K562 (cell line): ENCODE data around the gene CTBS. TPM values are rescaled to one million over a fixed set of nuclear protein-coding genes. Genes with fewer than 3 reads are reported as not detected.

Source experiments
- CEBPB ChIP-seq: fragments of 450-650 bp; IDR thresholded peaks from 2 replicates; pipeline ENCODE4 v1.6.1; 2016; ENCODE audit warnings: missing genetic modification characterization, missing compliant biosample characterization
- CREB1 ChIP-seq, 2 experiments: sonication (generic) in 1 of 2; formaldehyde crosslinking in 1 of 2; IDR thresholded peaks; 2 replicates each; pipeline versions ENCODE4 v1.6.1 to v1.8.0; 2012 to 2022; ENCODE audit warnings: inconsistent platforms in 1 of 2, mild to moderate bottlenecking in 1 of 2, missing genetic modification reagents in 1 of 2, moderate library complexity in 1 of 2
- CREM ChIP-seq: IDR thresholded peaks from 2 replicates; pipeline ENCODE4 v1.6.1; 2014; ENCODE audit warnings: antibody characterized with exemption, low read depth
- ERF ChIP-seq: fragments of 450-650 bp; formaldehyde crosslinking; IDR thresholded peaks from 2 replicates; pipeline ENCODE4 v1.4.0; 2020; ENCODE audit warnings: mild to moderate bottlenecking, mixed read lengths
- LCOR ChIP-seq: sonication (generic); formaldehyde crosslinking; IDR thresholded peaks from 2 replicates; pipeline ENCODE4 v1.8.0; 2022; ENCODE audit warnings: mild to moderate bottlenecking, missing genetic modification reagents
- MEF2A ChIP-seq: IDR thresholded peaks from 2 replicates; pipeline ENCODE4 v1.6.1; 2011; ENCODE audit warnings: low read depth, mild to moderate bottlenecking, low read length, moderate library complexity; ENCODE audit not compliant: control insufficient read depth
- NRF1 ChIP-seq, 2 experiments: fragments of 450-650 bp; IDR thresholded peaks in 1 of 2; conservative IDR thresholded peaks in 1 of 2; 2 replicates each; pipeline ENCODE4 v1.6.1; 2014; ENCODE audit warnings: mild to moderate bottlenecking in 2 of 2
- RBBP5 ChIP-seq: fragments of 200-600 bp; sonication (generic); IDR thresholded peaks from 2 replicates; pipeline ENCODE4 v1.6.1; 2012; ENCODE audit warnings: borderline replicate concordance, mild to moderate bottlenecking, low read length, control low read depth, inconsistent platforms; ENCODE audit not compliant: insufficient read depth, poor library complexity, severe bottlenecking
- TGIF2 ChIP-seq: sonication (generic); formaldehyde crosslinking; IDR thresholded peaks from 2 replicates; pipeline ENCODE4 v1.8.1; 2022; ENCODE audit warnings: mild to moderate bottlenecking, missing genetic modification reagents, moderate library complexity
- YY1 ChIP-seq, 3 experiments: IDR thresholded peaks; 2 replicates each; pipeline ENCODE4 v1.6.1; 2011; ENCODE audit warnings: low read length in 2 of 3, mild to moderate bottlenecking in 2 of 3, moderate library complexity in 2 of 3, borderline replicate concordance in 1 of 3, control low read depth in 1 of 3, low read depth in 1 of 3; ENCODE audit not compliant: insufficient read depth in 3 of 3, insufficient replicate concordance in 2 of 3, control insufficient read depth in 1 of 3, insufficient read length in 1 of 3; ENCODE audit errors: extremely low read depth in 1 of 3
- polyA plus RNA-seq, 8 experiments: library from polyadenylated mRNA; depleted of rRNA in 4 of 8; stranded (reverse) in 5 of 8; unstranded in 3 of 8; fragments of >200 nt; fragmentation: Nextera tagmentation in 2 of 8; fragmentation: Illumina TruSeq in 1 of 8; extraction: Ambion mirVana in 2 of 8; extraction: Trizol in 1 of 8; gene quantifications; 2 replicates each; pipeline versions ENCODE4 v1.2.1 to v1.2.3, GENCODE V29; 2011 to 2014; ENCODE audit warnings: inconsistent platforms in 1 of 8, missing spikeins in 1 of 8
- total RNA-seq, 7 experiments: library from RNA; depleted of rRNA in 6 of 7; stranded (reverse); fragments of >200 nt in 6 of 7; fragmentation: Illumina TruSeq in 2 of 7; extraction: Trizol in 2 of 7; gene quantifications; 2 replicates each; pipeline versions ENCODE4 v1.2.1 to v1.2.3, GENCODE V29; 2011 to 2021; ENCODE audit warnings: low replicate concordance in 1 of 7
- TF ChIP-seq, protein P1 (sequence below): fragments of 250-450 bp; sonication (Bioruptor Pico); IDR thresholded peaks from 2 replicates; pipeline ENCODE4 v1.9.0; 2021; ENCODE audit warnings: mild to moderate bottlenecking, inconsistent platforms
- TF ChIP-seq, protein P2 (sequence below): sonication (generic); formaldehyde crosslinking; IDR thresholded peaks from 2 replicates; pipeline ENCODE4 v1.8.1; 2023; ENCODE audit warnings: missing genetic modification reagents, mild to moderate bottlenecking, borderline replicate concordance
- TF ChIP-seq, protein P3 (sequence below), 2 experiments: IDR thresholded peaks; 2 replicates each; pipeline ENCODE4 v1.6.1; 2012; ENCODE audit warnings: improper control_type of control experiment in 2 of 2, low read depth in 2 of 2, low read length in 2 of 2, borderline replicate concordance in 1 of 2

Gene CTBS
- total and polyA plus RNA-seq, 9 of the 15 experiments (the other 6 are each of a cell fraction or from before 2014, with no cell fraction given) = 3.0 to 19.8 (median 9.9) TPM

DNA sequence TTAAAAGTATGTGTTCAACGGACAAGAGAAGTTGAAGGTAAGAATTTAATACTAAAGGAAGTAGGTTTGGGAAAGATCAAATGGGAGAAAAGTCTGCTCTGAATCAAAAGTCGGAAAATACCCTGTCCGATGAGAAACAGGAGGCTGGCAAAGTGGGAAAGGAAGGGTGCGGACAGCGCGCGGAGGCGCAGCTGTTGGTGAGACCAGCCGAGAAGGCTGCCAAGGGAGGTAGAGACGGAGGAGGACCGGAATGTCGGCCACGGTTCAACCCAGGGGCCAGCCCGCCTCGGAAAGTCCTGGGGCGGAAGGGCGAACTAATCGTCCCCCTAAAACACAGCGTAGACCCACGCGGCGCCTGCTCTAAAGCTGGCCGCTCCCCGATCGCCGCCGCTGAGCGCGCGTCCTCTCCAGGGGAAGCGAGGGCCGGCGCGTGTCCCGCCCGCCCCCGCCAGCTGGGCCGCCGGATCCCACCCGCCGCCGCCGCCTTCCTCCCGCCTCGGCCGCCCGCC is 68.7 kb downstream of the CTBS start (continued):
- TF ChIP-seq, protein P1, sequence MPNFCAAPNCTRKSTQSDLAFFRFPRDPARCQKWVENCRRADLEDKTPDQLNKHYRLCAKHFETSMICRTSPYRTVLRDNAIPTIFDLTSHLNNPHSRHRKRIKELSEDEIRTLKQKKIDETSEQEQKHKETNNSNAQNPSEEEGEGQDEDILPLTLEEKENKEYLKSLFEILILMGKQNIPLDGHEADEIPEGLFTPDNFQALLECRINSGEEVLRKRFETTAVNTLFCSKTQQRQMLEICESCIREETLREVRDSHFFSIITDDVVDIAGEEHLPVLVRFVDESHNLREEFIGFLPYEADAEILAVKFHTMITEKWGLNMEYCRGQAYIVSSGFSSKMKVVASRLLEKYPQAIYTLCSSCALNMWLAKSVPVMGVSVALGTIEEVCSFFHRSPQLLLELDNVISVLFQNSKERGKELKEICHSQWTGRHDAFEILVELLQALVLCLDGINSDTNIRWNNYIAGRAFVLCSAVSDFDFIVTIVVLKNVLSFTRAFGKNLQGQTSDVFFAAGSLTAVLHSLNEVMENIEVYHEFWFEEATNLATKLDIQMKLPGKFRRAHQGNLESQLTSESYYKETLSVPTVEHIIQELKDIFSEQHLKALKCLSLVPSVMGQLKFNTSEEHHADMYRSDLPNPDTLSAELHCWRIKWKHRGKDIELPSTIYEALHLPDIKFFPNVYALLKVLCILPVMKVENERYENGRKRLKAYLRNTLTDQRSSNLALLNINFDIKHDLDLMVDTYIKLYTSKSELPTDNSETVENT (CRISPR knock-in tag) = 0 out of 2 replicates have a peak, but pooled peaks have one; percentile 35
- TF ChIP-seq TGIF2 (CRISPR knock-in tag) (no peak; the same call in 1 of the 2 replicates), CREB1 (IDR thresholded peaks at IDR 0.05) (no peak), CREB1 (CRISPR knock-in tag; IDR thresholded peaks at IDR 0.05) (peak; percentile 51; the same call in 1 of the 2 replicates), CREM (0 out of 2 replicates have a peak, but pooled peaks have one; percentile 2), LCOR (0 out of 2 replicates have a peak, but pooled peaks have one; percentile 36), YY1 (IDR thresholded peaks at IDR 0.05; ENCODE audit: borderline replicate concordance in 1 of 3, control insufficient read depth in 1 of 3, extremely low read depth in 1 of 3, insufficient read depth in 3 of 3, insufficient read length in 1 of 3, insufficient replicate concordance in 2 of 3, low read depth in 1 of 3, low read length in 2 of 3) (peak in 1 of 3 experiments; percentile 27), ERF (peak; percentile 72; the same call in 1 of the 2 replicates), MEF2A (no peak), RBBP5 (peak; percentile 78), CEBPB (tag) (peak; percentile 84), NRF1 (conservative IDR thresholded peaks at IDR 0.05 in 1 of 2, IDR thresholded peaks at IDR 0.05 in 1 of 2) (no peak)
- TF ChIP-seq, protein P2, sequence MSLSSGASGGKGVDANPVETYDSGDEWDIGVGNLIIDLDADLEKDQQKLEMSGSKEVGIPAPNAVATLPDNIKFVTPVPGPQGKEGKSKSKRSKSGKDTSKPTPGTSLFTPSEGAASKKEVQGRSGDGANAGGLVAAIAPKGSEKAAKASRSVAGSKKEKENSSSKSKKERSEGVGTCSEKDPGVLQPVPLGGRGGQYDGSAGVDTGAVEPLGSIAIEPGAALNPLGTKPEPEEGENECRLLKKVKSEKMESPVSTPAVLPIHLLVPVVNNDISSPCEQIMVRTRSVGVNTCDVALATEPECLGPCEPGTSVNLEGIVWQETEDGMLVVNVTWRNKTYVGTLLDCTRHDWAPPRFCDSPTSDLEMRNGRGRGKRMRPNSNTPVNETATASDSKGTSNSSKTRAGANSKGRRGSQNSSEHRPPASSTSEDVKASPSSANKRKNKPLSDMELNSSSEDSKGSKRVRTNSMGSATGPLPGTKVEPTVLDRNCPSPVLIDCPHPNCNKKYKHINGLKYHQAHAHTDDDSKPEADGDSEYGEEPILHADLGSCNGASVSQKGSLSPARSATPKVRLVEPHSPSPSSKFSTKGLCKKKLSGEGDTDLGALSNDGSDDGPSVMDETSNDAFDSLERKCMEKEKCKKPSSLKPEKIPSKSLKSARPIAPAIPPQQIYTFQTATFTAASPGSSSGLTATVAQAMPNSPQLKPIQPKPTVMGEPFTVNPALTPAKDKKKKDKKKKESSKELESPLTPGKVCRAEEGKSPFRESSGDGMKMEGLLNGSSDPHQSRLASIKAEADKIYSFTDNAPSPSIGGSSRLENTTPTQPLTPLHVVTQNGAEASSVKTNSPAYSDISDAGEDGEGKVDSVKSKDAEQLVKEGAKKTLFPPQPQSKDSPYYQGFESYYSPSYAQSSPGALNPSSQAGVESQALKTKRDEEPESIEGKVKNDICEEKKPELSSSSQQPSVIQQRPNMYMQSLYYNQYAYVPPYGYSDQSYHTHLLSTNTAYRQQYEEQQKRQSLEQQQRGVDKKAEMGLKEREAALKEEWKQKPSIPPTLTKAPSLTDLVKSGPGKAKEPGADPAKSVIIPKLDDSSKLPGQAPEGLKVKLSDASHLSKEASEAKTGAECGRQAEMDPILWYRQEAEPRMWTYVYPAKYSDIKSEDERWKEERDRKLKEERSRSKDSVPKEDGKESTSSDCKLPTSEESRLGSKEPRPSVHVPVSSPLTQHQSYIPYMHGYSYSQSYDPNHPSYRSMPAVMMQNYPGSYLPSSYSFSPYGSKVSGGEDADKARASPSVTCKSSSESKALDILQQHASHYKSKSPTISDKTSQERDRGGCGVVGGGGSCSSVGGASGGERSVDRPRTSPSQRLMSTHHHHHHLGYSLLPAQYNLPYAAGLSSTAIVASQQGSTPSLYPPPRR = 0 out of 2 replicates have a peak, but pooled peaks have one; percentile 20
- TF ChIP-seq, protein P3, sequence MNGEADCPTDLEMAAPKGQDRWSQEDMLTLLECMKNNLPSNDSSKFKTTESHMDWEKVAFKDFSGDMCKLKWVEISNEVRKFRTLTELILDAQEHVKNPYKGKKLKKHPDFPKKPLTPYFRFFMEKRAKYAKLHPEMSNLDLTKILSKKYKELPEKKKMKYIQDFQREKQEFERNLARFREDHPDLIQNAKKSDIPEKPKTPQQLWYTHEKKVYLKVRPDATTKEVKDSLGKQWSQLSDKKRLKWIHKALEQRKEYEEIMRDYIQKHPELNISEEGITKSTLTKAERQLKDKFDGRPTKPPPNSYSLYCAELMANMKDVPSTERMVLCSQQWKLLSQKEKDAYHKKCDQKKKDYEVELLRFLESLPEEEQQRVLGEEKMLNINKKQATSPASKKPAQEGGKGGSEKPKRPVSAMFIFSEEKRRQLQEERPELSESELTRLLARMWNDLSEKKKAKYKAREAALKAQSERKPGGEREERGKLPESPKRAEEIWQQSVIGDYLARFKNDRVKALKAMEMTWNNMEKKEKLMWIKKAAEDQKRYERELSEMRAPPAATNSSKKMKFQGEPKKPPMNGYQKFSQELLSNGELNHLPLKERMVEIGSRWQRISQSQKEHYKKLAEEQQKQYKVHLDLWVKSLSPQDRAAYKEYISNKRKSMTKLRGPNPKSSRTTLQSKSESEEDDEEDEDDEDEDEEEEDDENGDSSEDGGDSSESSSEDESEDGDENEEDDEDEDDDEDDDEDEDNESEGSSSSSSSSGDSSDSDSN (IDR thresholded peaks at IDR 0.05; ENCODE audit: borderline replicate concordance in 1 of 2, low read depth in 2 of 2, low read length in 2 of 2) = peak in 1 of 2 experiments; percentile 64; a peak in 2 of 4 replicates
